Mucosa of rectum (tissue), 2 donors: ENCODE measurements around the gene MXD4.

Source experiments
- H3K27ac ChIP-seq, 2 donors: one replicate each; pipeline ENCODE4 v1.7.0; 2013; ENCODE audit warnings: inconsistent platforms in 2 of 2, low read depth in 2 of 2, low read length in 2 of 2
- H3K27me3 ChIP-seq, 2 donors: one replicate each; pipeline ENCODE4 v1.7.0; 2013; ENCODE audit warnings: low read length in 2 of 2; ENCODE audit not compliant: control insufficient read depth in 2 of 2, insufficient read depth in 2 of 2
- H3K36me3 ChIP-seq, 2 donors: one replicate each; pipeline ENCODE4 v1.7.0; 2013; ENCODE audit warnings: low read length in 2 of 2; ENCODE audit not compliant: control insufficient read depth in 2 of 2, insufficient read depth in 2 of 2
- H3K4me1 ChIP-seq, 2 donors: one replicate each; pipeline ENCODE4 v1.7.0; 2013; ENCODE audit warnings: low read length in 2 of 2, mild to moderate bottlenecking in 1 of 2; ENCODE audit not compliant: control insufficient read depth in 2 of 2, insufficient read depth in 2 of 2
- H3K4me3 ChIP-seq, 2 donors: one replicate each; pipeline ENCODE4 v1.7.0; 2013; ENCODE audit warnings: low read length in 2 of 2
- H3K9ac ChIP-seq, 2 donors: one replicate each; pipeline ENCODE4 v1.7.0; 2013; ENCODE audit warnings: low read length in 2 of 2, low read depth in 1 of 2, mild to moderate bottlenecking in 1 of 2
- H3K9me3 ChIP-seq, 2 donors: one replicate each; pipeline ENCODE4 v1.7.0; 2013; ENCODE audit warnings: low read length in 2 of 2; ENCODE audit not compliant: control insufficient read depth in 2 of 2
- donor health status: healthy.
- donor health status: Normal muscosa, but diverticular disease.

The MXD4 gene

GRCh38 chr4:2301225-2301642, 39.3 kb upstream of the MXD4 start:
- Histone ChIP-seq H3K4me3 (no peak overlapping the region), H3K27ac (no peak overlapping the region), H3K27me3 (no peaks in the 10 kb centered on the region), H3K36me3 (peaks cover 2 to 3% of the 10 kb centered on the region in 2 donors), H3K4me1 (peaks cover 4 to 6% of the 10 kb centered on the region in 2 donors), H3K9ac (no peak overlapping the region), H3K9me3 (no peaks in the 10 kb centered on the region)

- Histone ChIP-seq H3K9me3 (no peaks in the 10 kb centered on the region), H3K9ac (no peak overlapping the region), H3K27ac (no peak overlapping the region), H3K4me3 (no peak overlapping the region), H3K27me3 (no peaks in the 10 kb centered on the region), H3K4me1 (peaks cover 4 to 6% of the 10 kb centered on the region in 2 donors), H3K36me3 (peaks cover 0 to 3% of the 10 kb centered on the region in 2 donors)
Measured at GRCh38 chr4:2300431-2301224, 38.7 kb upstream of the MXD4 start.

GRCh38 chr4:2299794-2300193, 37.9 kb upstream of the MXD4 start:
- Histone ChIP-seq H3K9ac (no peak overlapping the region), H3K4me3 (no peak overlapping the region), H3K27me3 (no peaks in the 10 kb centered on the region), H3K4me1 (peaks cover 4 to 6% of the 10 kb centered on the region in 2 donors), H3K27ac (no peak overlapping the region), H3K36me3 (peaks cover 0 to 3% of the 10 kb centered on the region in 2 donors), H3K9me3 (no peaks in the 10 kb centered on the region)

- no peaks in the 10 kb centered on the region for H3K27me3 ChIP-seq
- peaks cover 0 to 3% of the 10 kb centered on the region in 2 donors for H3K36me3 ChIP-seq
- H3K4me3 ChIP-seq: no peak overlapping the region
- no peak overlapping the region for H3K27ac ChIP-seq
- H3K4me1 ChIP-seq: peaks cover 0 to under 1% of the 10 kb centered on the region in 2 donors
- H3K9me3 ChIP-seq: no peaks in the 10 kb centered on the region
- H3K9ac ChIP-seq: no peak overlapping the region
Measured at GRCh38 chr4:2298532-2298991, 36.7 kb upstream of the MXD4 start.

- H3K9me3 ChIP-seq: no peaks in the 10 kb centered on the region
- H3K9ac ChIP-seq: no peak overlapping the region
- no peaks in the 10 kb centered on the region for H3K27me3 ChIP-seq
- H3K4me3 ChIP-seq: no peak overlapping the region
- H3K36me3 ChIP-seq: peaks cover 0 to 3% of the 10 kb centered on the region in 2 donors
- no peaks in the 10 kb centered on the region for H3K4me1 ChIP-seq
- H3K27ac ChIP-seq: no peak overlapping the region
Measured at GRCh38 chr4:2297606-2298531, 36.0 kb upstream of the MXD4 start.

- H3K4me1 ChIP-seq: no peaks in the 10 kb centered on the region
- H3K9ac ChIP-seq: no peak overlapping the region
- no peak overlapping the region for H3K27ac ChIP-seq
- no peaks in the 10 kb centered on the region for H3K27me3 ChIP-seq
- H3K9me3 ChIP-seq: no peaks in the 10 kb centered on the region
- peaks cover 0 to 3% of the 10 kb centered on the region in 2 donors for H3K36me3 ChIP-seq
- no peak overlapping the region for H3K4me3 ChIP-seq
Measured at GRCh38 chr4:2296631-2297601, 35.0 kb upstream of the MXD4 start.

- Histone ChIP-seq H3K27me3 (no peaks in the 10 kb centered on the region), H3K4me3 (no peak overlapping the region), H3K9me3 (no peaks in the 10 kb centered on the region), H3K27ac (no peak overlapping the region), H3K9ac (no peak overlapping the region), H3K4me1 (no peaks in the 10 kb centered on the region), H3K36me3 (peaks cover 0 to 3% of the 10 kb centered on the region in 2 donors)
Measured at GRCh38 chr4:2295900-2296442, 34.1 kb upstream of the MXD4 start.

GRCh38 chr4:2295500-2295899, 33.6 kb upstream of the MXD4 start:
- Histone ChIP-seq H3K27me3 (no peaks in the 10 kb centered on the region), H3K27ac (no peak overlapping the region), H3K4me1 (no peaks in the 10 kb centered on the region), H3K4me3 (no peak overlapping the region), H3K36me3 (peaks cover 0 to 3% of the 10 kb centered on the region in 2 donors), H3K9ac (no peak overlapping the region), H3K9me3 (no peaks in the 10 kb centered on the region)

- Histone ChIP-seq H3K9me3 (no peaks in the 10 kb centered on the region), H3K36me3 (peaks cover 0 to 2% of the 10 kb centered on the region in 2 donors), H3K4me1 (peaks cover 0 to 4% of the 10 kb centered on the region in 2 donors), H3K27ac (no peak overlapping the region), H3K4me3 (no peak overlapping the region), H3K9ac (no peak overlapping the region), H3K27me3 (no peaks in the 10 kb centered on the region)
Measured at GRCh38 chr4:2292646-2293108, 30.8 kb upstream of the MXD4 start.
